GM19468 (cell line): Measurements from ENCODE around the gene EMP3.
"Not testable (repeated sequence)": the region's sequence is repeated elsewhere in the genome, so short reads cannot be mapped to it uniquely, and the experiment has no call there.

Source experiments
- ATAC-seq: cut with Tn5 transposase; IDR thresholded peaks from one replicate; pipeline ENCODE4 v1.9.1; 2021; ENCODE audit warnings: mild to moderate bottlenecking, moderate library complexity, moderate number of reproducible peaks; ENCODE audit not compliant: unreplicated experiment; ENCODE audit errors: extremely low read depth

EMP3 gene, protein sequence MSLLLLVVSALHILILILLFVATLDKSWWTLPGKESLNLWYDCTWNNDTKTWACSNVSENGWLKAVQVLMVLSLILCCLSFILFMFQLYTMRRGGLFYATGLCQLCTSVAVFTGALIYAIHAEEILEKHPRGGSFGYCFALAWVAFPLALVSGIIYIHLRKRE

DNA sequence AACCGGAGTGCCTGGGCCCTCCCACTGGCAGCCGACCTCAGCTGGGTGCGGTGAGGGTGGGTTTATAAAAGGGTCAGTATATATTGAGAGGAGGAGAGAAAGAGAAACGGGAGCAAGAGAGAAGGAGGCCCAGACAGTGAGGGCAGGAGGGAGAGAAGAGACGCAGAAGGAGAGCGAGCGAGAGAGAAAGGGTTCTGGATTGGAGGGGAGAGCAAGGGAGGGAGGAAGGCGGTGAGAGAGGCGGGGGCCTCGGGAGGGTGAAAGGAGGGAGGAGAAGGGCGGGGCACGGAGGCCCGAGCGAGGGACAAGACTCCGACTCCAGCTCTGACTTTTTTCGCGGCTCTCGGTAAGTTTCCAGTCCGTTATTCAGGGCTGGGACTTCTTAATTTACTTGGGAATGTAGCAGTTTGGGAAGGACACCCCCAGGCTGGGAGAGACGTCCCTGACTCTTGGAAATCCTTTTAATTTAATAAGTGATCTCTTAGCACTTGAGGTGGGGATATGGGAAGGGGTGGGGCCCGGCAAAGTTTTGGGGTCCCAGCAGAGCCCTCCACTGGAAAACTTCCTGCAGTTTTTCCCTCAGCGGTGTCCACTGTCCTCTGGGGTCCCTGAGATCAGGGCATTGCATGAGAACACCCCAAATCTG is at the start of gene EMP3:
Gene EMP3, plus strand, starts transcription at position 288 of the 646 bp plus-strand sequence. CDS start 1,293 bp downstream, outside the sequence.
- no peak for ATAC-seq

DNA sequence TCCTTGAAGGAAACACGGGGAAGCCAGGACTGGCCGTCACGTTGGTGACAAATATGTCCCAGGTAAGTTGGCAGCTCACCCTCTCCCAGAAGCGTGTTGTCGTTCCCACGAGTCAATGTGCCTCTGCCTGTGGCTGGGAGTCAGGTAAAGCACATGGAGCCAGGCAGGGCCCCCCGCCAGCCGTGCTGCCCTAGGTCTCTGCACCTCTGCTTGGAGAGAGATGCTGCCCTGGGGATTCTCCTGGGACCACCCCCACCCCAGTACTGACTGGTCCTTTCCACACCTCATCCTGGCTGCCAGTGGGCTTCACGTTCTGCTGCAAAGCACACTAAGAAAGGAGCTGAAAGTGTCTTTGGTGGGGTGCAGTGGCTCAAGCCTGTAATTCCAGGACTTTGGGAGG is 45.6 kb upstream of the EMP3 start:
- ATAC-seq, result no peak

DNA sequence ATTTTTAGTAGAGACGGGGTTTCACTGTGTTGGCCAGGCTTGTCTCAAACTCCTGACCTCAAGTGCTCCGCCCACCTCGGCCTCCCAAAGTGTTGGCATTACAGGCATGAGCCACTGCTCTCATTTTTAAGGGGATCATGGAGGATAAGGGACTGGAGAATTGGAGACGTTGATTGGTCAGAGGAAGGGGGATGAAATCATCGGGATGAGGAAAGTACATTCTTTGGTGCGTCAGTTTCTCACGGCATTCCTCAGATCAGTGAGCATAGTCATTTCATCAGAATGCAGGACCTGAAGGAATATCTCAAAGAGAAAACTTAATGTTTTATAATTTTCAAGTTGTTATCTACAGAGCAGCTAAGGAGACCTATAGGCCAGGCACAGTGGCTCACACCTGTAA is 41.4 kb upstream of the EMP3 start:
- no peak for ATAC-seq

DNA sequence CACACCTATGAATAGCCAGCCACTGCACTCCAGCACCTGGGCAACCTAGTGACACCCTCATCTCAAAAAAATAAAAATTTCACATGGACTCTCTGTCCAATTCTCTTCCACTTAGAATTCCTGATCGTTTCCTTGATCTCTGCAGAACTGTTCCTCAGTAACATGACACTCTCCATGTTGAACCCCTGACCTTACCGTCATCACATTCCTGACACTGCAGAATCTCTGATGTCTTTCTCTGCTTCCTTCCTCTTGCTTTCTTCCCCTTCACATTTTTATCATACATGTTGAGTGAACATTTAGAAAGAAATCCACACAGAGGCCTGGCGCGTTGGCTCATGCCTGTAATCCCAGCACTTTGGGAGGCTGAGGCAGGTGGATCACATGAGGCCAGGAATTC is 40.5 kb upstream of the EMP3 start:
- no peak for ATAC-seq

DNA sequence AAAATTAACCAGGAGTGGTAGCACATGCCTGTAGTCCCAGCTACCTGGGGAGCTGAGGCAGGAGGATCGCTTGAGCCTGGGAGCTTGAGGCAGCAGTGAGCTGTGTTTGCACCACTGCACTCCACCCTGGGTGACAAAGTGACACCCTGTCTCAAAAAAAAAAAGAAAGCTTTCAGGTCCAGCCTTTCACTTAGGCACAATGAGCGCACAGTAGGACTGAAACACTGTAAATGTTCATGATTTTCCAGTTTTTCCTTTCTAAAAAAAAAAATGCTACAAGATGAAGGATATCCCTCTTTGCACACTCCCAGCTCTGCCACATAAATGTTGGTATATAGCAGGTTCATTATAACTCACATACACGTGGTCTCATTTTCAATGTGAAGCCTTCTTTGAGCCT is 37.6 kb upstream of the EMP3 start:
- no peak for ATAC-seq

DNA sequence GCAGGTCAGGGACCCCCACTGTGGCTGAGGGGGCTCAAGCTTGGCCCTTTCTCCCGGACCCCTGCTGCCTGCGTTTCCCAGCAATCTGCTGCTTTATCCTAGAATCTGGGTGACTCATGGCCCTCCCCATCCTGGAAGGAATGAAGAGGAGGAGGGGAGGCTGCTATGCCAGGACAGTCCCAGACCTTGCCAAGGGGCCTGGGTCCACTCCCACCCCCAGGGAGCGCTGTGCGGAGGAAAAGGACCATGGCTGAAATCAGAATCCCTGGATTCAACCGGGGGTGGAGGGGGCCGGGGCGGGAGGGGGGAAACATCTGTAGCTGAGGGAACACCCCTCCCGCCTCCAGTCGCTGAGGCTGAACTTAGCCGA is 35.0 kb upstream of the EMP3 start:
- no peak for ATAC-seq

DNA sequence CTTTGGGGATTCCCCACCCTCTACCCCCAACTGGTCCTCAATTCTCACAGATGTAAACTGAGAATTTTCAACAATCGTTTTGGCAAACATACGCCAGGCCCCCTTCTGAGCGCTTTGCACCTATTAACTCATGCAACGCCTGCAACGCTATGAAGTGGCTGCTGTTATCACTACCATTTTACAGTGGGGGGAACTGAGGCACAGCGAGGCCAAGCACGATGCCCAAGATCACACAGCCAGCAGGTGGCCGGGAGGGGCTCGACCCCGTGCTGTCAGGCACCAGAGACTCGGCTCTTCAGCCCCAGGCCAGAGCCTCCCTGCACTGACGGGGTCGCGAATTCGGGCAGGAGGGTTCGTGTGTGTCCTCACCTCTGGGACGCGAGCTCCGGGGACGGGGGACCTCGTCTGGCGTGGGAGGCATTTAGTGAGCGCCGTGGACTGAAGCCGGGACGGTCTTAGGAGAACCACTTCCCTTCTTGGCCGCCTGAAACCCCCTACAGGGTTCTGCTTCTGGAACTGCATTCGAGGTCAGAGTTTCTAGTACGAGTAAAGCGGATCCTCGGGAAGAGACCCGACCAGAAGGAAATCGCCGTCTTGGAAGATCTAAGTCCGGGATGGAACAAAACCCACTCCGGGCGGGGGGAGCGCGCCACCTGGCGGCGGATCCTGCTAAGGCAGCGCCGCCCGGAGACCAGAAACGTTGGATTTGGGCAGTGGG is 34.4 kb upstream of the EMP3 start:
- ATAC-seq, result no peak

DNA sequence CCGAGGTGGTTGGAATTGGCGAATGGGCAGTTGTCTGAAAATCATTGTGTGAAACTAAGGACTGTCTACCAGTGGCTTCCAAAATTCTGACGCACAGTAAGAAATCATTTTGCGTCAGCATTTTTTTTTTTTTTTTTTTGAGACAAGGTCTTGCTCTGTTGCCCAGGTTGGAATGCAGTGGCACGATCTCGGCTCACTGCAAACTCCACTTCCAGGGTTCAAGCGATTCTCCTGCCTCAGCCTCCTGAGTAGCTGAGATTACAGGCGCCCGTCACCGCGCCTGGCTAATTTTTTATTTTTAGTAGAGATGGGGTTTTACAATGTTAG is 33.9 kb upstream of the EMP3 start:
- not testable (repeated sequence) for ATAC-seq

DNA sequence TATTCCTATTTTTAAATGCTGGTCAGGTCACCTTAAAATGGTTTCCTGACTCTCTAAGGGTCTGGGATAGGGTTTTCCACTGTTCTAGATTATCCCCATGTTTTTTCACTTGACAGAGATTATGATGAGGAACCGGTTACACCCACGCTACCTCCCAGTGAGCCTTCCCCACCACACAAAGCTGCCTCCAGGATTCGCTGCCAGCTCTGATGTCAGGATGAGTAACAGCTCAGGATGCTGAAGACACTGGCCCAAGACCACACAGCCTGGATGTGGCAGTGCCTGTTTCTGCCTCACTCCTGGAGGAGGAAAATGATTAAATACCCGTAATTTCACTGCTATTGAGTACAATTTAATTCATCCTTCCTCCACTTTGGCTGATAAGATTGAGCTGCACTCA is 32.6 kb upstream of the EMP3 start:
- ATAC-seq, result no peak

DNA sequence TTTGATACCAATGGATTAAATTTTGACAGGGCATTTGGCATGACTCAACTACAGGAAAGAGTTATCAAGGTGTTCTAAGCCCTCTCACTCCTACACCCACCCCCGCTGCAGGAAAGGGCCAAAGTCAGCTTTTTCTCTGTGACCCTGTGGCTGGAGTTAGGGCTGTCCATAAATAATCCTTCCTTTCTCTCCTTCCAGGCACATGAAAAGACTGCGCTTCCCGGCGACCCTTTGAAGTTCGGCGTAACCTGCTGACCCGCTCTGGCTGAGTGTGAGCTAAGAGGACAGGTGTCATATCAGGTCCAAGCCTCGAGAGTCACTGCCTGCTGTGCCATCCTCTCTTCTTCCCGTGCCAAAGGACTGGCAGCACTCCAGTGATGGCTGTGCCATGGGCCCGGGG is 29.9 kb upstream of the EMP3 start:
- ATAC-seq, result no peak

DNA sequence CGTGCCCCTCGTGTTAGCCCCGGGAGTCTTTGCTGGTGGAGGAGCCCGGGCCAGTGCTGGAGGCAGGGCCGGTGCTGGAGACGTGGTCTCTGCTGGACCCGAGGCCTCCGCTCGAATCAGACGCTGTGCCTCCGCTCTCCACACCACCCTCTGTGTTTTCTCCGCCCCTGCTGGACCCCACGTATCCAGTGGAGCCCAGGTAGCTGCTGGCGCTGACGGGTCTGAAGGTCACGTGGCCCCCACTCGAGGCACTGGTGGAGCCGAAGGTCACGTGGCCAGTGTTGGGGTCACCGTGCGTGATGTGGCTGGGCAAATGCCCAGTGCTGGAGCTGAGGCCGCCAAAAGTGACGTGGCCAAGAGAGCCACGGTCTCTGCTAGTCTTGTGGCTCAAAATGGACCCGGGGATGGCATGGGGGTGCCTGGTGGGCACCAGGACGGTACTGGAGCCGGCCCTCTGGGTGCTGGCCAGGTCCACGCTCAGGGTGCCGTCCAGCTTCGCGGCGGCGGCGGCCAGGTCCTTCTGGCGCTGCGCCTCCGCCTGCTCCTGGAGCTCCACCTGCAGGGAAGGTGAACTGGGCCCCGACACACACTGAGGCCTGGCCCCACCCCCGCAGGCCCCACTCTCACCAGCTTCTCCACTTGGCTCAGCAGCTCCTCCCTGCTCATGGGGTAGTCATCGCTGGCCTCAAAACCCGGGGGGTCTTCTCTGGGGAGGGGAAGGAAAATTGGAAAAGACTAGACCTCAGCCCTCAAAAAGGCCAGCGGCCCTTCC is 28.2 kb upstream of the EMP3 start:
- no peak for ATAC-seq

DNA sequence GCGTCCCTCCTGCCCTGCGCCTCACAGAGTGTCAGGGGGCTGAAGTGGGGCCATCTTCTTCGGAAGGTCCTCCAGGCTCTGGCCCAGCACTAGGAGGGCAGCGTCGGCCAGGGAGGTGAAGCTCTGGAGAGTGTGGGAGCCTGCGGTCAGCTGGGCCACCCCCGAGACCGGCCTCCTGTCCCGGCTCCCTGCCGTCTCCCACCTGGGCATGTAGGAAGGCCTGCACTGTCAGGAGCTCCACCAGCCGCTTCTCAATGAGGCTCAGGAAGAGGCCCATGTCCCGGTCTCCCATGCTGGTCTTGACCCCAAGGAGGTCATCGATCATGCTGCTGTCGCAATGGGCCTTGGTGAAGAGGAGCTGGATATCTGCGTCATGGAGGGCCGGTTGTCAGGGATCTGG is 27.4 kb upstream of the EMP3 start:
- ATAC-seq, result no peak

DNA sequence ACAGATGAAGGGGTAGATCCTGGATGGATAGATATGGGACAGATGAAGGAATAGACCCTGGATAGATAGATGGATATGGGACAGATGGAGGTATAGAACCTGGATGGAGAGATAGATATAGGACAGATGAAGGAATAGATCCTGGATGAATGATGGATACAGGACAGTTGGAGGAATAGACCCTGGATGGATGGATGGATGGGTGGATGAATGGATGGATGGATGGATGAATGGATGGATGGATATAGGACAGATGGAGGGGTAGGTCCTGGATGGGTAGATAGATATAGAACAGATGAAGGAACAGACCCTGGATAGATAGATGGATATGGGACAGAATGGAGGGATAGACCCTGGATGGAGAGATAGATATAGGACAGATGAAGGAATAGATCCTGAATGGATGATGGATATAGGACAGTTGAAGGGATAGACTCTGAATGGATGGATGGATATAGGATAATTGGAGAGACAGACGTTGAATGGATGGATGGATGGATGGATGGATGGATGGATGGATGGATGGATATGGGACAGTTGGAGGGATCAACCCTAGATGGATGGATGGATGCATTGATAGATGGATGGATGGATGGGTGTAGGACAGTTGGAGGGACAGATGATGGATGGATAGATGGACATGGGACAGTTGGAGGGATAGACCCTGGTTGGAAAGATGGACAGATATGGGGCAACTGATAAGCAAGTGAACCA is 23.3 kb upstream of the EMP3 start:
- ATAC-seq, result no peak

DNA sequence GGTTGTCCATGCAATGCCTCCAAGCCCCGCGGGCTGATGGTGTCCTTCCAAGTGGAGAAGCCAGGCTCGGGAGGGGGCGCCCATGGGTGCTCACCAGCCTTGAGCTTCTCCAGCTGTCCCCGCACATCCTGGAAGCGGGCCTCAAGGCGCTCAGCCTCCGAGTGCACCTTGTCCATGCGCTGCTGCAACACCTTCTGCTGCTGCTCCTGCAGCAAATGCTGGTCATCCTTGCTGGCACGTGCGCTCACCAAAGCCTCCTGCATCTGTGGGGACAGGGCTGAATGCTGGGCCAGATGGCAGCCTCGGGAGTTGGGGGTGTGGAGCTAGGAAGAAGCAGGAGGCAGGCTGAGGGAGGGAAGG is 22.8 kb upstream of the EMP3 start:
- no peak for ATAC-seq

DNA sequence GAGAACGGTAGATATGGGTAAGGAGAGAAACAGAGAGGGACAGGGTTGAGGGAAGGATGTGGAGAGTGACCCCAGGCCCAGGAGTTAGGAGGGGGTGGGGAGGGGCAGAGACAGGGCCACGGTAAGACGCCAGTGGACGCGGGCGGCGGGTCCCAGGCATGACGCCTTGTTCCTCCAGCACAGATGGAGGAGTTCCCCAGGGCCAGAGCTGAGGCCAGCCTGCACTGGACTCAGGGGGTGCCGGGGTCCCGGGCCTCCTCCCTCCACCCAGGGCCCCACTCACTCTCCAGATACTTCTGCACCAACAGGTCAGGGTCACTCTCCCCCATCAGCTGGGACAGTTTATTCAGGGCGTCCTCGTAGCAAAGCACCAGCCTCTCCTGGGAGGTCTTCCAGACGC is 22.0 kb upstream of the EMP3 start:
- ATAC-seq, result no peak

DNA sequence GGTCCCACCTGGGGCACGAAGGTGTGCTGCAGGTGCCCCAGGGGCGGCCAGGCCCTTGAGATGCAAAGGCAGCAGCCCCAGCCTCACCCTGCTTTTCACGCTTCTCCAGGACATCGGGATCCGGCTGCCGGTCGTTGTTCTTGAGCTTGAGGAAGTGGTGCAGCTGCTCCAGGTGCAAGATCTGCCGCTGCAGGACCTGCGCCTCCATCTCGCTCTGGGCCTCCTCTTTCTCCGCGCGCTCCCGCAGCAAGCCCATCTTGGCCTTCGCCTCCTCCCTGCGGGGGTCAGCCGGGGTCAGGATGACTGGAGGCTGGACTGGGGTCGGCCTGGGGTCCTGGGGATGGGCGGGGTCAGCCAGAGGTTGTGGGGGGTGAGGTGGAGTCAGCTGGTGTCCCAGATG is 21.5 kb upstream of the EMP3 start:
- ATAC-seq, result no peak

DNA sequence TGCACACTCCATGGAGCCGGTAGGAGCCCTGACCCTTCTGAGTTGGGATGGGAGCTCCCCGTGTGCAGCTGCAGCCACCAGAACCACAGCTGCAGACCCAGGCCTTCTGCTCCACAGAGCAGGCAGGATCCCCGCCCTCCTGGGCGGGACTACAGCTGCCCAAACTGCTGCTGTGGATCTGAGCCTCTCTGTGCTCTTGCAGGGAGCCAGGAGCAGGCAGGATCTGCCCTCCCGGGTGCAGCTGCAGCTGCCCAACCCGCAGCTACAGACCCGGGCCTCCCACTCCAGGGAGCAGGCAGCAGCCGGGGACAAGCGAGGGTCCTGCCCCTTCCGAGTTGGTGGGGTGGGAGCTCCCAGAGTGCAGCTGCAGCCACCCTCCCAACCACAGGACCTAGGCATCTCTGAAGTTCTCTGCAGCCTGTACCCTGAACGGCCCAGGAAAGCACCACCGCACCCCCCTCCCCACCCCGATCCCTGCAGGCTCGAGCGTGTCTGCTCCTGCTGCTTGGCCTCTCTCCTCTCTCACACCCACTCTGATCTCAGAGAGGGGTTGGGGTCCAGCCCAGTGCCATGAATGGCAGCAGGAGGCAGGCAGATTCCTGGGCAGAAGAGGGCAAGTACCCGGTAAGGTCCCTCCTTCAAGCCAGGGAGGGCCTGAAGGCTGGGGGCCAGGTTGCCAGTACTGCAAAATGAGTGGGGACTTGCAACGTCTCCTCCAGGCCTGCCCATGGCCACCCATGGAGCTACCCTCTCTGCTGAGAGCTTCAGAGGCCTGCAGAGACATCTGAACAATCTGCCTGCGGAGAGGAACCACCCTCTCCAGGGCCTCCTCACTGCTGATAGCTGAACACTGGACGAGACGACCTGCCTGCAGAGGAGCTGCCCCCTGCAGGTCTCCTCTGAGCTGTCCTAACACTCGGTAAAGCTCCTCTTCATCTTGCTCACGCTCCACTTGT is 16.4 kb upstream of the EMP3 start:
- no peak for ATAC-seq

DNA sequence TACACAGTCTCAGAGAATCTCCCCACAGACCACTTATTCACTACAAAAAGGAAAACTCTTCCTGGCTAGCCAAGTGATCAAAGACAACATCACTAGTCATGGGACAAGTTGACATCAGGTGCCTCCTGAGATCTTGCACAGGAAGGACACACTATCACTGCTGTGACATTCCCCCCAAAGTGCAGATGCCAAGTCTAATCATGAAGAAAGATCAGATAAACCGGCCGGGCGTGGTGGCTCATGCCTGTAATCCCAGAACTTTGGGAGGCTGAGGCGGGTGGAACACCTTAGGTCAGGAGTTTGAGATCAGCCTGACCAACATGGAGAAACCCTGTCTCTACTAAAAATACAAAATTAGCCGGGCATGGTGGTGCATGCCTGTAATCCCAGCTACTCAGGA is 15.6 kb upstream of the EMP3 start:
- not testable (repeated sequence) for ATAC-seq

DNA sequence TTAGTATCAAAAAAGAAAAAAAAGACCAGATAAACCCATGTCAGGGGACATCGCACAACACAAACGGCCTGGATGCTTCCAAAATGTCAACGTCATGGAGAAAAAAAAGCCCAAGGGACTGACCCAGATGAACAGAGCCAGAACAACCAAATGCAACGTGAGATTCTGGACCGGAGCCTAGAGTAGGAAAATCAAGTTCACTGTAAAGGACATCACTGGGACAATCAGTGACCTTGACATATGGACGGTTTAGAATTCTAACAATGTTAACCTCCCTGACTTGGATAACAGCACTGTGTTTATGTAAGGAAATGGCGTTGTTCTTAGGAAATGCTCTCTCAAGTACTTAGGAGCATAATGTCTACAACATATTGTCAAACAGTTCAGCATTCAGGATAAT is 15.1 kb upstream of the EMP3 start:
- no peak for ATAC-seq

DNA sequence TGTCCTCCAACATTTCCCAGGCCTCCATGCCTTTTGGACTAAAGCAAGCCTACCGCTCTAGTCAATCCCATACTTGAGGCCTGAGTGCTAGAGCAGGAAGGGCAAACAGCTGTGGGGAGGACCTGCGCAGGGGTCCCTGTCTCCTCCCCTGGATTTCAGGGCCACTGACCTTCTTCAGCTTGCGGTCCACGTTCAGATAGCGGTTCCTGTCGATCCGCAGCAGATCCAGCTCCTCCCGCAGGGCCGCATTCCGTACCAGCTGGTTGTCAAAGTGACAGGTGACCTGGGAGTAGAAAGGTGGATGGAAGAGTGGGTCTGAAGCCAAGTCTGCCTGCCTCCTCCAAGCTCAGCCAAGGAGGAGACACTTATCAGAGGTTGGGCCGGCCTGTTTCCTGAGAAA is 14.0 kb upstream of the EMP3 start:
- no peak for ATAC-seq
